Stimulated activated CD4-positive, alpha-beta T cell treated with anti-CD3 and anti-CD28 coated beads, Interleukin-15, amount 100 ng/mL, for 1 hour (primary cell): Measurements from ENCODE around the gene SLC6A6.

ENCODE experiments used
- DNase-seq, 2 donors: peaks; one replicate each; pipeline ENCODE4 v3.0.0-alpha.2; 2020; ENCODE audit warnings: low read depth in 1 of 2, low spot score in 1 of 2

Gene SLC6A6

DNA sequence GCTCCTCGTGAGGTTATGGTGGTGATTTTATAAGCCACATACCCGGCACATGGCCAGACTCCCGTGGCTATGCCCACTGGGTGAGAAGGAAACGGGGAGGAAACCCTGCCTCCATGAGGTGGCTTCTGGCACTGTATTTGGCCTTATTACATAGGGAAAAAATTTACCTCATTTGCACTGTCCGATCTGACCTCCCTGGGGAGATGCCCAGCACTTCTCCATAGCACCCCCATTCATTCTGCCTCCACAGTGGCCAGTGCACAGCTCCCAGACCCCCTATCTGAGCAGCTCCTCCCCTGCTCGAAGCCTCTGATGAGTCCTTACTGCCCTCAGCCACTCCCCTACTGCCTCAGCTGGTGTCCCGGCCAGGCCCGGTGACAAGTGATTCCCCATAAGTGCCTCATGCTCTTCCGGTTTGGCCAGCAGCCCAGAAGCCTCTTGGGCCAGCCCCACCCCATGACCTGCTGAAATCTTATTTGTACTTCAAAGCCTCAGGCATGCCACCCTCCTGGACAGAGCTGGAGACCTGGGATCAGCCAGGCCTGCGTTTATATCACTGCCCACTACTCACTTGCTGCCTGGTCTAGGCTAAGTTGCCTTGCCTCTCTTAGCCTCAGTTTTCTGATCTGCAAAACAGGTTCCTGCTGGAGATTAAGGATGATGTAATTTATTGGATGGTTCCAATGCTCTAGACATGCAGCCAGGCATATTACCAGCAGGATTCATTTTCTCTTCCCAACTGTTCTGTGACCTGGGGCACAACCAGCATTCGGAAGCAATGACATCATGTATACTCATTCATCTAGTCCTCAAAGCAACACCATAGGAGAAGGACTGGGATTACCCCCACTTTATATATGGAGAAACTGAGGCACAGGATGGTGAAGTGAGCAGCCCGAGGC lies 30.6 kb upstream of the SLC6A6 start:
- DNase-seq, result no peak

DNA sequence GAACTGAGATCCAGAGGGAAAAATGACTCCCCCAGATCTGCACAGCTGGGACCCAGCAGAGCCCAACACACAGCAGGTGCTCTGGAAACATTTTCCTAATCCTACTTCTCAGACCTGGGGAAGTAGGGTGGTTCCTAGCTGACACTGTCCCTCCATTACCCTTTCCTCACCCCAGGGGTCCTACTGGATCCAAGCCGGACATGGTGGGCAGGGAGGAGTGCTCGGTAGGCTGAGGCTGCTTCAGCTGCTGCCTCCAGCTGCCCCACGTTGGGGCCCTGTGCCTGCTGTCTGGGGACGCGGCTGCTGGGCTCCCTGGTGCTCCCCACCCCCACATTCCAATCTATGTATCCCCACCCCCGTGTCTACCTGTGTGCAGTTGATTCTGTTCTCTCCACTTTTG lies 29.8 kb upstream of the SLC6A6 start:
- DNase-seq, result no peak

- no peak for DNase-seq
These were observed 28.5 kb upstream of the SLC6A6 start for GRCh38 chr3:14373753-14374376.

DNA sequence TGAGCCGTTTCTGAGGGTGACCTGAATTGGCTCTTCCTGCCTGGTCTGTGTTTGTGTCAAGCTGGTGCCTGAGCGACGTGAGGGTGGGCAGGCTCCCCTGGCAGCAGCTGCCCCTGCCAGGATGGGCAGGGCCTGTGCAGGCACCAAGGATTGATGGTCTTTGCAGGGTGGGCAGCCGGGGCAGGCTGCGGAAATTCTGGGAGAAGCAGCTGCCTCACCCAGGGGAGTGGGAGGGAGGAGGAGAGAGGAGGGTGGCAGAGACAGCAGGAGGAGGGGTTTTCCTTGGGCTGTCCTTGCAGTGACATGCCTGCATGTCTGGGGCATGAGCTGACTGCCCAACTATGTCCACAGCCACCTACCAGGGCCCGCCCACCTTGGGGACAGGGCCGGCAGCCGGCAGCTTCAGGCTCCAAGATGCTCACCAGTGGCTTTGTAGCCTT lies 27.9 kb upstream of the SLC6A6 start:
- no peak for DNase-seq

GRCh38 chr3:14375192-14375591 lies 27.2 kb upstream of the SLC6A6 start:
- no peak for DNase-seq

- DNase-seq, result no peak
These were observed 25.9 kb upstream of the SLC6A6 start for GRCh38 chr3:14376348-14377043.

GRCh38 chr3:14377044-14377837 lies 25.2 kb upstream of the SLC6A6 start:
- no peak for DNase-seq

- no peak for DNase-seq
These were observed 24.6 kb upstream of the SLC6A6 start for GRCh38 chr3:14377838-14378169.

DNA sequence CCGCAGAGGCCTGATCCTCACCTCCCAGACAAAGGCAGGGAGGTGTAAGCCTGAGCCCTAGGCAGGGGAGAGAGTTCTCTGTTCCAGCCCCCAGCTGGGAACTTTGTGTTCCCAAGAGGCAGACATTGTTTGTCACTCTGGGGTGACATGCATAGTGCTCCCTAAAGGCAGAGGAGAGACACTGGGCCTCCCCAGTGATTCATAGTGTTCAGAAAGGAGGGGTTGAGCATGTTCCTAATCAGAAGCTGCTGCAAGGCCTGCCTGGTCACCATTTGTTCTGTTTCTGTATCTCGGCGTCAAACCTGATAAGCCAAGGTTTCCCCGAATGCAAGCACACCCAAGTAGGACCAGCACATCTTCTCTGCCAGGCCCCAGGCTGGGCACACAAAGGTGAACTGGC lies 24.0 kb upstream of the SLC6A6 start:
- no peak for DNase-seq

DNA sequence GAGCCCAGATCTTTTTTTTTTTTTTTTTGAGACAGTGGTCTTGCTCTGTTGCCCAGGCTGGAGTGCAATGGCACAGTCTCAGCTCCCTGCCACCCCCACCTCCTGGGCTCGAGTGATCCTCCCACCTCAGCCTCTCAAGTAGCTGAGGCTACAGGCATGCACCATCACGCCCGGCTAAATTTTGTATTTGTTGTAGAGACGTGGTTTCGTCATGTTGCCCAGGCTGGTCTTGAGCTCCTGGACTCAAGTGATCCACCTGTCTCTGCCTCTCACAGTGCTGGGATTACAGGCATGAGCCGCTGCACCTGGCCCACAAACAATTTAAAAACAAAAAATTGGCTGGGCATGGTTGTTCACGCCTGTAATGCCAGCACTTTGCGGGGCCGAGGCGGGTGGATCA lies 22.6 kb upstream of the SLC6A6 start:
- no peak for DNase-seq

- no peak for DNase-seq
These were observed 16.2 kb upstream of the SLC6A6 start for GRCh38 chr3:14386254-14386653.

DNA sequence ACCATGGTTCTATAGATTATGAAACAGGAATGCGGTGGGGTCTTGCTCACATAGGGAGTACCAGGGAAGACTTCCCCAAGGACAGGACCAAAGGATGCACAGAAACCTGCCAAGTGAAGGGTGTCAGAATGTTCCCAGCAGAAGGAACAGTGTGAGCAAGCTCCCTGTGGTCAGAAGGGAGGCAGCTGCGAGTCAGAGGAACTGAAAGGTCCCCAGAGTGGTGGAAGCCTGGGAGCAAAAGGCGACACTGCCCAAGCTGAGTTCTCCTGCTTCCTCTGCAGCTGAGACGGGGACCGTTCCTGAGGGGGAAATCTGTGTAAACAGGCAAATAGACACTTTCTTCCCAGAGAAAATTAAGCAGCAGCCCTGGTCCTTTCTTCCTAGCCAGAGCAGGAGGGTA lies 14.2 kb upstream of the SLC6A6 start:
- no peak for DNase-seq

GRCh38 chr3:14389166-14389606 lies 13.2 kb upstream of the SLC6A6 start:
- no peak for DNase-seq

- DNase-seq, result no peak
These were observed 12.7 kb upstream of the SLC6A6 start for GRCh38 chr3:14389716-14390115.

DNA sequence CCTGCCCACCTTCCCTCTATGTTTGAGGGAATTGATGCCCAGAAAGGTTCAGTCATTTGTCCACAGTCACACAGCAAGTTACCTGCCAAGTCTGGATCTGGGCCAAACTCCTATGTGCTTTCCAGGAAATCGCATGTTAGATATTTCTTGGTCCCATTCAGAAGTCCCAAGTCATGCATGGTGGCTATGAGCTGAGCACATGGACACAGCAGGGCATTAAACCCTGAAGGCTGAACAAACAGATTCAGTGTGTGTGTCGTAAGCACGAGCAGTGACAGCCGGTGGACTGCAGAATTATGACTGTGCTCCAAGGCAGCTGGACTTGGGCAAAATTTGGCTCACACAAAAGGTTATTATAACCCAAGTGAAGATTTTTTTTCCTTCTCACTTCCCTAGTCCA lies 11.4 kb upstream of the SLC6A6 start:
- no peak for DNase-seq

GRCh38 chr3:14392231-14392630 lies 10.2 kb upstream of the SLC6A6 start:
- DNase-seq, result no peak

DNA sequence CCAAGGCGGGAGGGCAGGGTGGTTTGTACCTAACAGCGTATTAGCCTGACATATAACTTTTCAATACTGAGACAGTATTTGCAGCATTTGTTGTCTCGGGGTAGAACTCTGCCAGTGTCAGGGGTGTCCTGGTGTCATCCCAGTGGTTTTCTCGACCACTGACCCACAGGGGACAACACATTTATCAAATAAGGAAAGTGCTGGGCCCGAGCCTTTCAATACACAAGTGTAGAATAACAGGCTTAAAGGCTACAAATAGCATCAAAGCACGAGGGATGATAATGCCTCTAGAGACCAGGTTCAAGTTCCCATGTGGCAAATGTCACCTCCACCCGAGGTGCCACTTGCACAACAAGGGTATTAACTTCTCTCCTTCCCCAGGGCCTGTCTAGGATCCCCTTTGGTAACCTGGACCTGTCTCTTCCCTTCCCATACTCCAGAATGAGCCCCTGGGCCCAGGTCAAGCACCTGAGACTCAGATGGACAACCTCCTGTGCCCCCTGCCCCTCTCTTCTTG lies 9.5 kb upstream of the SLC6A6 start:
- DNase-seq, result no peak

GRCh38 chr3:14393440-14394106 lies 8.8 kb upstream of the SLC6A6 start:
- DNase-seq, result no peak

- DNase-seq, result no peak
These were observed 6.2 kb upstream of the SLC6A6 start for GRCh38 chr3:14396031-14396692.

GRCh38 chr3:14397046-14397445 lies 5.4 kb upstream of the SLC6A6 start:
- no peak for DNase-seq
